HK-2 (cell line): ENCODE data around the gene REPS1.
A peak's percentile ranks its signal among the peaks of the same experiment; 100 is the strongest.
"Not testable (repeated sequence)": the region's sequence is repeated elsewhere in the genome, so short reads cannot be mapped to it uniquely, and the experiment has no call there.

ENCODE experiments used
- DNase-seq: peaks from one replicate; pipeline ENCODE4 v3.0.0-alpha.2; 2018; ENCODE audit not compliant: unreplicated experiment

REPS1 gene

DNA sequence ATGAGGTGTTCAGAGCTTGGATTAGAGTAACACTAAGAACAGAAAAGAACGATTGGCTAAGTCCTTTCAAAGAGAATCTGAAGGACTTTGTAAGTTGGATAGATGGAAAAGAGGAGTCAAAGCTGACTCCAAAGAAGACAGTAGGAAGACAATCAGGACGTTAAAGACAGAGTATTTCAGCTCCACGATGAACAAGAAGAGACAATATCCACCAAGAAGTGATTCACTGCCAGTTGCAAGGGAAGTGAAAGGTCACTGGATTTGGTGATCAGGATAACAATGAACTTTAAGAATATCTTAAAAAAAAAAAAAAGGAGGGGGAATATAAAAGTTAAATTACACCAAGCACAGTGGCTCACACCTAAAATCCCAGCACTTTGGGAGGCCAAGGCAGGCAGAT, 17.9 kb downstream of the REPS1 start:
- no peak for DNase-seq

DNA sequence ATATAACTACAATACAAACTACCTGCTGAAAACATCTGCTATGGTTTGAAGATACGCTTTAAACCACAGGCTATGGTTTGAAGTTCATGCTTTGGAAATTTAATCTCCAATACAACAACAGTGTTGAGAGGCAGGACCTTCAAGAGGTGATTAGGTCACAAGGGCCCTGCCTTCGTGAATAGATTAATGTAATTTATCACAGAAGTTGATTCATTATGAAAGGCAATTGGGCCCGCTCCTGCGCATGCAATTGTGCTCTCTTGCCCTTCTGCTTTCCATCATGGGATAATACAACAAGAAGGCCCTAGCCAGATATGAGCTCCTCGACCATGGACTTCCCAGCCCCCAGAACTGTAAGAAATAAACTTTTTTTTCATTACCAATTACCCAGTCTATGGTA, 21.2 kb downstream of the REPS1 start:
- no peak for DNase-seq

DNA sequence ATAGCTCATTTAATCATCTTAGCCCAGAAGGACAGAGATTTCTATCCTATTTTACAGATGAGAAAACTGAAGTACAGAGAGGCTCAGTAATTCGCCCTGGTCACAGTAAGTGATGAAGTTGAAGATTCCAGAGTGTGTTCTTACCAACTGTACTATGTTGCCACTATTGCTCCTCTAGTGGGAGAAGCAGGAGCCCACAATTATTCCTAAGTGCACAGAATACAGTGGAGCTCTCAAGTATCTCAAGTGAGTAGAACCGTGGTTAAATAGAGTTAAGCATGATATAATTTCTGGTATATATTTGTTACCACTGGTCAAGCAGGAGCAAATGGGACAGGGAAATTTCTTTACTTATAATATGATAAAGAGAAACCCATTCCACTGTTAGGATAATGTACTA, 22.1 kb downstream of the REPS1 start:
- no peak for DNase-seq

DNA sequence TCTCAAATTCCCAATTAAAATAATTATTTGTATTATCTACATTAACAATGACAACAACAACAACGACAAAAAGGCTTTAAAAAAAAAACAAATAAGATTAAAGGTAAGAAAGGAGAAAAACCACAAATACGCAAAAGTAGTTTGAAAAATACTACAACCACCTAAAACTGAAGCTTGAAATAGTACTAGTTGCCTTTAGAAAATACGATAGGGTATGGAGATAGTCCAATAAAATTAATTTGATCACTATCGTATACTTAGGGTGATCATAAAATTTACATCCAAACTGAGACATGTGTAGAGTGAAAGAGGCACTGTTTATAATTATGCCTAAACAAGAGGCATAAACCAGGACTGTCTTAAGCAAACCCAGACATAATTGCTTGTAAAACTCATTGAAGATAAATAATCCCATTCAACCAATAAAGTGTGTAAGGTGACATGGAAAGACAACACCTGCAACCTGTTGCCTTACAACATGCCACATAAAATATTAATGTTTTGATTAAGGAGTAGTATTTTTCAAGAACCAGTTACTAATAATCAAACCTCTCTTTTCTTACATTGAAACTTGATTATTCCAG, 22.7 kb downstream of the REPS1 start:
- DNase-seq = no peak

DNA sequence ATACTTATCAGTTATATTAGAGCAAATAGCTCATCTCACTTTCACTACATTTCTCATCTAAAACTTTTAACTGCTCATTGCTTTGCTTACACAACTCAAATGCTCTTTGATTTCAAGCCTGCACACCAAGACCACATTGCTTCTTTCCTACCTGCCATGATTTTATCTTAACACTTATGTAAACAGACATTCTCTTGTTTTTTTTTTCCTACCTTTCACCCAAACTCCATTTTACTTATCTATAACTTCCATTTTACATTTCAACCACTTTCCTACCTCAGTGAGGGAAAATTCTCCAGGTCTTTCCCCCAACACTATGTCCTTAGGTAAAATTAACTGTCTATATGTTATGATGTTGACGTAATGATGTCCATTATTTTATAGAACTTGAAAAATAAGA, 24.0 kb downstream of the REPS1 start:
- no peak for DNase-seq

DNA sequence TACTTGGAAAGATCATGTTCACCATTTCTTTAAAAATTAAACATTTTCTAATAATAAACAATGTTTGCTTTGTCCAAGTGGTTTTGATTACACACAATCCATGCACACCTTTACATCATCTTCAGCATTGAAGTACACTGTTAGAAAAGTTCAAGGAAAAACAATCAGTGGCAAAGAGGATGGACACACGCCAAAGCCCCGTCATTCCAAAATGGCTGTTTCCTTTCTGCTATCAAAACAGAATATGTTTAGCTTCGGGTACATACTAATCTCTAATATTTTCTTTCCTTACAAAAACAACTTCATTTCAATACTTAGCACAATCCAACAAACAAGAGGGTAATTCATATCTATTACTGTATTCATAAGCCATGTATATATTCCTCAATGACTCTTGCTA, 24.5 kb downstream of the REPS1 start:
- no peak for DNase-seq

DNA sequence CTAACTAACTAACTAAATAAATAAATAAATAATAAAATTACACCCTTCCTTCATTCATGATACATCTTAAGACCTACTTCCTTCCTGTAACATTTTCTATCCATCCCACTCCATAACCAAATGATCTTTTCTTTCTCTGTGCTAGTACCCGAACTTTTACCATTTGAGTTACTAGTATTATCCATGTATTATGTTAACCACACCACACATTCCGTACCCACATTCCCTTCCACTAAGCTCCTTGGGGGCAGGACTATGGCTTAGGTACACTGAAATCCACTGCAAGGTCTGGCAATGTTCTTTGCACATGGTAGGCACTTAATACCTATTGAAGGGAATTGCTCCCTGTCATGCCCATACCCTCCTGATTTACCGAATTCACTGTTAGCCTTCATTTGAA, 24.9 kb downstream of the REPS1 start:
- DNase-seq = no peak

DNA sequence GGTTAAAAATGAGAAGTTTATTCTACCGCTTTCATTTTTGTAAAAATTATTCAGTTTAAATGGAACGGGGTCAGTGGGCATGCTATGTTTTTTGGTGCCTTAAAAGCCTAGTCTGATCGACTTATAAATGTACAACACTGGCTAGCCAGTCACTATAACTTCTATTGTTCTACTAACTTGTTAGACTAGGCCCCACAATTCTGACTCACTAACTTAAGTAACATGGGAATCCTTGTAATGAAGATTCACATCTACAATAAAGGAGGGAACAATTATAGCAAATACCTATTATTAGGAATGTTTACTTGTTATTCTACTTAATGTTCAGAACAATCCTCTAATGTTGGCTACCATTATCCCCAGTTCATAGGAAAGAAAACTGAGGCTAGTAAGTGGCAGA, 28.5 kb downstream of the REPS1 start:
- DNase-seq = no peak

DNA sequence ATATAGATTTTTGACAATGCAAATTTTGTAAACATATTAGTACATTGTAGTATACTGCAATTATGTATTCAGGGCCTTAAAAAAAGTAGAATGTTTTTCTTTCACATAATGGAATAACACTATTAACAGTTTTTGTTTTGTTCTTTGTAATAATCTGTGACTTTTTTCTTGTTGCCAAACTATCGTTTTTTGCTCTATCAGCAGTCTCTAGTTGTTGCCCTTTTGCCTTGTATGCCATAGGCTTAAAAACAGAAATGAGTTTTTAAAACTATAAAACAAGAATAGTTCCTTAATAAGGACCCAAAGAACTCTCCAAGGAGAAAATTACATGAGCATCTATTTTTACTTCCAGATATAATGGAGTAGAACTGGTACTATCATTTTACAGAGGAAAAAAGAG, 29.5 kb downstream of the REPS1 start:
- no peak for DNase-seq

DNA sequence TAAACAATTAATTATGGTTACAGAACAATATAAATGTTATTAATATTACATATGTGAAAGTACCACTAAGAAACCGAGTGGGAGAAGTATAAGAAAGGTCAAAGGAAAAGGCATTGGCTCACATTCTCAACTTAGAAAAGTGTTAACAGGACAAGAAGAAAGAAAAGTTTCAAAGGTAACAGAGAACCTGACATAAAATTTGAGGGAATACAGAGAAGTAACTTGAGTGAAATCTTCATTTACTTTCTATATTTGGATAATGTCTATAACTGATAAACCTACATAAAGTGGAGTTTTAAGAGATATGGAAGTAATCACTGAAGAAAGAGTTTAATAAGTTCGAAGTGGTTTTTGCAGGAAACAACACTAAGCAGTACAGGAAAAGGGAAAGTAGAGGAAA, 30.1 kb downstream of the REPS1 start:
- DNase-seq = no peak

DNA sequence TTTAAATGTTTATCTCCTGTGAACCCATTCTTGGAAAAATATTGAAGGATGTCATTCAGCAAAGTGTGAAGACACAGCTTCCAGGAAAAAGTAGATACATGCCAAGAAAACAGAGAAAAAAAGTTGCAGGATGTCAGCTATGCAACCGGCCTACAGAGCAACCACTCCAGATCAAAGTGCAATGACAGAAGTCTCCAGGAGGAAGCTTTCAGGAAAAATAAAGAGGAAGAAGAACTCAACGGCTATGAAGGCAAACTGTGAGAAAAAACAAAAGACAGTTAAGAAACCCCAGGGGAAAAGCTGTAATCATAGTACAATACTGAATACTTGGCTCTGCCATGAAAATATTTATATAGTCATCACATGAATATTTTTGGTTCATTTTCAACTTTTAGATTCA, 30.6 kb downstream of the REPS1 start:
- no peak for DNase-seq

DNA sequence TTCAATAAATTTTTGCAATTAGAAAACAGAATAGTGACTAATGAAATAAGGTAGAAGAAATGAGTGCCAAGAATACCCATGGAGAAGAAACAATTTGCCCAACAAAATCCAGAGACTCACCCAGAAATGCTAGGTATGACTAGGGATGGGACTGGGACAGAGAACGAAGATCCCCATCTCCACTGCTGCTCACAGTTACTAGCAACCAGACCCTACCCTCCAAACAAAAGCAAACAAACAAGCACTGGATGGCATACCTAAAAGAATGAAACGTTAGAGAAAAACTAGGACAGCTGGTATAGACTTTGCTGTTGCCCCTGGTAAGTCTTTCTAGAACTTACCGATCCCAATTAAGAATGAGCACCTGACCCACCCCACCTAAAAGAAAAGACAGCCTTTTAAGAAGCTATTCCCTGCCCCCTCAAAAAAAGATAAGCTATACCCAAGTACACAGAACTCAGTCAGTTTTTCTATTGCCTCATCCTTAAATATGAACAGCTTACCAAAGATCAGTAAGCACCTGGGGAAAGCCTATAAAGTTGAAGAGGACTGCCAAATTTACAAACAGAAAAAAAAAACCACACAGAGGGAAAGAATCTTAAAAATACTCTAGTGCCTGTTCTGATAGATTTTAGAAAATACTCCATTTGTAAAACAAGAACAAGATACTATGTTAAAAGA, 31.7 kb downstream of the REPS1 start:
- no peak for DNase-seq

DNA sequence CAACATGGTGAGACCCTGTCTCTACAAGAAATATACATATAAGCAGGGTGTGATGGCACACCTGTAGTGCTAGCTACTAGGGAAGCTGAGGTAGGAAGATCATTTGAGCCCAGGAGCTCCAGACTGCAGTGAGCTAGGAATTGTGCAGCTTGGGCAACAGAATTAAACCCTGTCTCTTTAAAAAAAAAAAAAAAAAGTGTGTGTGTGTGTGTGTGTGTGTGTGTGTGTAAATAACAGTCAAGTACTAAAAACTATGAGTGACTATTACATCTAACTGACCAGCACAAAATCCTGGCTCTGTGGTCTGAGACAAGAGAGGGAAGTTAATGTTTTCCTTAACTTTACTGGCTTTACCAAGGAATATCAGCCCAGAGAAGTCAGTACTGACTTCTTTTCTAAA, 32.8 kb downstream of the REPS1 start:
- DNase-seq = no peak

DNA sequence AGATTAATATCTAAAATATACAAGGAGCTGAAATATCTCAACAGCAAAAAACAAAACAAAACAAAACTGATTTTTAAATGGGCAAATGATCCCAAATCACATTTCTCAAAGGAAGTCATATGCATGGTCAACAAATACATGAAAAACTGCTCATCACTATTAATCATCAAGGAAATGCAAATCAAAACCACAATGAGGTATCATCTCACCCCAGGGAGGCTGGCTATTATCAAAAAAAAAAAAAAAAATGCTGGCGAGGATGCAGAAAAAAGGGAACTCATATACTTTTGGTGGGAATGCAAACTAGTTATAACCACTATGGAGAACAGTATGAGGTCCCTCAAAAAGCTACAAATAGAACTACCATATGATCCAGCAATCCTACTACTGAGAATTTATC, 34.6 kb downstream of the REPS1 start:
- no peak for DNase-seq

DNA sequence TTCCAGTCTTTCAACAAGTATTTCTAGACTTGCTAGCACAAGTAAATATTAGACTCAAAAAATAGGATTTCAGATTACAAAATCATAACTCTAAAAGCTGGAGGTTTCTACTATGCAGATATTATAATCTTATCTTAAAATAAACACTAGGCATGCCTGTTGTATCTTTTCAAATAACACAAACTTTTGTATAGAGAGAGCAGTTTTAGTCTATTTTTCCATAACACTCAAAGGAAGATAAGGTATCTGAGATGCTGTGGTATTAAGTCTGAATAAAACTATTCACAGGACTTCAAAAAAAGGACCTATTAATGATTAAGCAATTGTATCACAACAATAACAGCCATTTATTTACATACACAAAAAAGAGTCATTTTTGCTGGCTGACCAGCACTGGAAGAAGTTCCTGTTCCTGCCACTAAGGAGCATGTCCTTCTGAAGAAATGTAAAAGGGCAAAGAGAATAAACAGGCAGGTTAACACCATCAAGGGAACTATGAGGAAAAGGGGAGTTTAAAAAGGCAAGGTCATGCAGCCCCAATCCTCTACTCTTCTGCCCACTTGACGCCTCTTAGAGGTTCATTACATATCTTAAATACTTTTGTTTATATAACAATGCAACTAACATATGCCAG, 39.4 kb downstream of the REPS1 start:
- no peak for DNase-seq

DNA sequence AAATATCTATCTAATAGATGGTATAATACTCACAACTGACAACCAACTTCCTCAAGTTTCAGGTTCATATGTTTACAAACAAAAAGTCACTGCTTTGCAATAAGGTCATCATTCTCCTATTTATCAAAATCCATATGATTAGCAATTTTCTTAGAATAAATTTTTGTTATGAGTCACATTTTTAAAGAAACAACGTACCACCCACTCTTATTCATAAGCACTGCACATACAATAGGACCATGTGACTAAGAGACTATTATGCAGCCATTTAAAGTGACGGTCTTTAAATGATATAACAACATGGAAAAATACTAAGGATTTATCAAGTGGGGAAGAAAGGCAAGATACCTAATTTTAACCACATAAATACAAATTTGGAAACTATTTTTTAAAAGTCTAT, 40.0 kb downstream of the REPS1 start:
- DNase-seq = no peak

DNA sequence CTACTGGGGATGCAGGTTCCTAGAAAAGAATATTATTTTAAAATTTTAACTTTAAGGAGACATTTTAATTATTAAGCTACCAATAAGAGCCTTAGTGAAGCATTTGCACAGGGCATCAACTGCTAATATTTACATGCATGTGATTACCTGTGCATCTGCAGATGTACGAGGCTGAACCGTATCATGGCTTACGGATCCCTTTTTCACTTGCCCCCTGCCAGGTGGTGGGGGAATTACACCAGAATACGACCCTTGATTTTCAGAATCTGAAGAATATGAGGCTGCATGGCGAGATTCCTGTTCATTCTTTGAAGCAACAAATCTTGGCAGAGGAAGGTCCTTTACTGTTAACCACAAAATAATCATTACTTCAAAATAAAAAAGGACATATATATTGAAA, 42.7 kb downstream of the REPS1 start:
- no peak for DNase-seq

DNA sequence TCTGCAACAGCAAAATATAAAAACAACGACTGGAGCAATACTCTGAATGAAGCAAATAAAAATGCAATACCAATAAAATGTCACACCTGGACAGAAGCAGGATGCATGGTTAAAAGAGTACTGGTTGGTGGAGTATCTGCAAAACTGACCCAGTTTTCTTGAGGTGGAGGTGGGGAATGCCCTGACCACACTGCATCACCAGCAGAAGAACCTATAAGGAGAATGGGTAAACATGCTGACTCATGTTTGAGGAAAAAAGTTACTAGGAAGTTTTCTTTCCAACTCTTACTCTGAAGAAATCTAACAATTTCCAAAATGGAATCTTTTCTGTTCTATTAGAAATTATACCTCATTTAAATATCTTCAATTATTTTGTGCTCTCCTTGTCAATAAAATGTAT, 43.6 kb downstream of the REPS1 start:
- DNase-seq = peak; percentile 26

DNA sequence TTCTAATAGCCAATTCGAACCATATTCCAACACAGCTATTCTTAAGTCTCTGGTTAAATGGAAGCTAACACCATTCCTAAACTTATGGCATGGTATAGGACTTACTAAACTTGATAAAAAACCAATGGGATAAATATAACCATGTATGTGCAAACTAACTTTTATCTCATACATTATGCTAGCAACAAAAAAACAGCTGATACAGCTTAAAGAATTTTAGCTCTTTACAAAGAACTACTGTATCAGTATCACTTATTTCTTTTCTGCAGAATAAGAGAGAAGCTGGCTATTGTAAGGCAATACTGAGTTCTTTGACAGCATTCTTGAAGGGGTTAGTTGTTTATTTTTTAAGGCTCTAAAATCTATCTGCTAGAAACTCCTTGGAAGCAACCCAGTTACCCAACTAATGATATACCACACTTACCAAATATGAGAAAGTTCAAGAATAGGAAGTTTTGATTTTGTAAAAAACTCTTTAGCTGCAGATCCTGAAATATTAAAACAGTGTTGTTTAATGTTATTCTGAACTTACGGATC, 44.9 kb downstream of the REPS1 start:
- DNase-seq = no peak

DNA sequence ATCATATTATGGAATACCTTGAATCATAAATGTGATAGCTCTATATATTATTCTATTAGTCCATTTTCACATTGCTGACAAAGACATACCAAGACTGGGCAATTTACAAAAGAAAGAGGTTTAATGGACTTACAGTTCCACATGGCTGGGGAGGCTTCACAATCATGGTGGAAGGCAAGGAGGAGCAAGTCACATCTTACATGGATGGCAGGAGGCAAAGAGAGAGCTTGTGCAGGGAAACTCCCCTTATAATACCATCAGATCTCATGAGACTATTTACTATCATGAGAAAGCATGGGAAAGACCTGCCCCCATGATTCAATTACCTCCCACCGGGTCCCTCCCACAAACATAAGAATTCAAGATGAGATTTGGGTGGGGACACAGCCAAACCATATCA, 51.2 kb downstream of the REPS1 start:
- DNase-seq = not testable (repeated sequence)

DNA sequence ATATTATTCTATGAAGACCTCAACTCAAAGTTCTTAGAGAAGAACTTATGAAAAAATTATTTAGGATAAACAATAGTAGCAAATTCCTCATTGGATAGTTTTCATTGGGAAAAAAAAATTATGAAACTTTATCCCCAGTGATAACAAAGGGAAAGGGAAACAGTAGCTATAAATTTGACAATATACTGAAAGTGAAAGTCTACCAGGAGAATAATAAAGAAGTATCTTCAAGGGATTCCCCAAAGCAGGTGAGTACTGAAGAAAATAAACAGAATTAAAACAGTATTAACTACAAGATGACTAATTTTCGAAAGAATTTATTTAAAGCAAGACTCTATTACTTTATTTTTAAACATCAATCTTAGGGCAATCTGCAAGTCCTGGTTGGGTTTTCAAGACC, 56.4 kb downstream of the REPS1 start:
- DNase-seq = no peak

DNA sequence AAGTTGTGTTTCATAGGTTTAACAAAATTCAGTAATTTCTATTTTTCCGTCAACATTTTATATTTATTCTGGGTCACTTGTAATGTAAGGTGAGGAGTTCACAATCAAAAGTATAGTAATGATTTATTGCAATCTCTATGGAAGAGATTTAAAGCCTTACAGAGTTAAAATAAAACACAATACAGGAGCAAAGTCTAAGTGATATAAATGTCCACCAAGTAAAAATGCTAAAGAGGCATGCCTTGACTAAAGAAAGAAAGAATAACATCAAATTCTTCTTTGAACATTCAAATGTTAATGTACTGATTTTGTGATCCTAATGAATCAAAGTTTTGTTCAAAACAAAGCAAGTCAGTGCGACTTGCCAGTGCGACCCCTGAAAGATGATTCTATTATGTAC, 61.5 kb downstream of the REPS1 start:
- no peak for DNase-seq

DNA sequence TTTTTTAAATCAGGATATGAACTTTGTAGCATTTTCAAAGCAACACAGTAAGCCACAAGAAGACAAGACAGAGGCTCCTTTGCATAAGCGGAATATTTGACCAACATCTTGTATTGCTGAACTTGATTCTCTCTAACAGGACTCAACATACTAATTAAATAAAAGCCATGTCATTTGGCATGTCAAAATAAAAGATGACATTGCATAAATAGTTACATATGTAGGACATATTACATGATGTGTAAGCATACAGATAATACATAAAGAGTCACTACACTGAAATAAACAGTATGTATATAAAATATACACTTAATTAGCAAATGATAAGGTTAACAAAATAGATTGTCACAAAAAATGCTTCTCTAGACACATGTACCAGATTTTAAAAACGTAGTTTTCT, 62.2 kb downstream of the REPS1 start:
- no peak for DNase-seq
